ENCODE results near the gene NKG7.

DNA sequence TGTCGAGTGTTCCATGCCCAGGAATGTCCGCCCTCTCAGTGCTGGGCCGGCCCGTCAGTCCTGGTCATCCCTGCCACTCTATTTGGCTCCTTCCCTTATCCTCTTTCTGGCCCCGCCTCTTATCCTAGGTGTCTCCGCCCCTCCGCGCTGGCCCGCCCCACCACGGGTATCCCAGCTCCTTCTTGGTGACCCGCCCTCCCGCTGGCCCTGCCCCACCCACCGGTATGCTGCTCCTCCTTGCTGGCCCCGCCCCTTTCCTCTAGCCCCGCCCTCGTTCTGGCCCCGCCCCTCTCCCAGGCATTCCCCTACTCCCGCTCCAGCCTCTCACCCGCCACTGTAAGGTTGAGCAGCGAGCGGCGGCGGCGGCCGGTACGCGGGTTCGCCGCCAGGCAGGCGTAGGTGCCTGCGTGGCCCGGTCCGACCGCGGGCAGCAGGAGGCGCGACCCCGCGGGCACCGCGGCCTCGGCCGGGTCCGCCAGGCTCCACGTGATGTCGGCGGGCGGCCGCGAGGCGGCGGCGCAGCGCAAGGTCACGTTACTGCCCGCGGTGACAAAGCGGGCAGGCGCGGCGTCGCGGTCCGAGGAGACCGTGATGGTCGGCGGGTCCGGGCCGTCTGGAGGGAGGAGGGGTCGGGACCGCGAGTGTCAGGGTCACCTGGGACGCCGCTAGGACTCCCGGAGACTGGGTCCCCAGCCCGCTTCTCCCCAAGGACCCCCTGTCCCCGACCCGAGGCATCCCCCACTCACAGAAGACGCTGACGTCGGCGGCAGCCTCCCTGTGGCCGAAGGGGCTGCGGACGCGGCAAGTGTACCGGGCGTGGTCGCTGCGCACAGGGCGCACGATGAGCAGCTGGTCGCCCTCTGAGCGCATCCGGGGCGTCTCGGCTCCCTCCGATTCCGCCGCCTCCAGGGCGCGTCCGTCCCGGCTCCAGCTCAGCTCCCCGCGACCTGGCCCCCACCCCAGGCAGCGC, 32.5 kb downstream of the NKG7 start:
- TF ChIP-seq, protein P1, sequence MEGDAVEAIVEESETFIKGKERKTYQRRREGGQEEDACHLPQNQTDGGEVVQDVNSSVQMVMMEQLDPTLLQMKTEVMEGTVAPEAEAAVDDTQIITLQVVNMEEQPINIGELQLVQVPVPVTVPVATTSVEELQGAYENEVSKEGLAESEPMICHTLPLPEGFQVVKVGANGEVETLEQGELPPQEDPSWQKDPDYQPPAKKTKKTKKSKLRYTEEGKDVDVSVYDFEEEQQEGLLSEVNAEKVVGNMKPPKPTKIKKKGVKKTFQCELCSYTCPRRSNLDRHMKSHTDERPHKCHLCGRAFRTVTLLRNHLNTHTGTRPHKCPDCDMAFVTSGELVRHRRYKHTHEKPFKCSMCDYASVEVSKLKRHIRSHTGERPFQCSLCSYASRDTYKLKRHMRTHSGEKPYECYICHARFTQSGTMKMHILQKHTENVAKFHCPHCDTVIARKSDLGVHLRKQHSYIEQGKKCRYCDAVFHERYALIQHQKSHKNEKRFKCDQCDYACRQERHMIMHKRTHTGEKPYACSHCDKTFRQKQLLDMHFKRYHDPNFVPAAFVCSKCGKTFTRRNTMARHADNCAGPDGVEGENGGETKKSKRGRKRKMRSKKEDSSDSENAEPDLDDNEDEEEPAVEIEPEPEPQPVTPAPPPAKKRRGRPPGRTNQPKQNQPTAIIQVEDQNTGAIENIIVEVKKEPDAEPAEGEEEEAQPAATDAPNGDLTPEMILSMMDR (IDR thresholded peaks at IDR 0.05) = no peak
- TF ChIP-seq POLR2A (IDR thresholded peaks at IDR 0.05) = no peak

All from lower leg skin (tissue), 3 donors.